GM23338 (cell line): ENCODE data around the gene NGEF. TPM values are rescaled to one million over a fixed set of nuclear protein-coding genes. Genes with fewer than 3 reads are reported as not detected.

Source experiments
- ATAC-seq: fragments of 200-7000 bp; cut with Tn5 transposase; 3 replicates; pipeline ENCODE4 v1.9.1; 2020
- DNase-seq: peaks from one replicate; pipeline ENCODE4 v3.0.0-alpha.2; 2015; ENCODE audit warnings: low spot score
- H2AFZ ChIP-seq: fragments of 200-600 bp; sonication (generic); 2 replicates; pipeline ENCODE4 v1.8.0; 2016; ENCODE audit warnings: antibody characterized with exemption, mild to moderate bottlenecking, moderate library complexity
- H3F3A ChIP-seq: fragments of 200-600 bp; sonication (generic); replicated peaks from 2 replicates; pipeline ENCODE4 v1.8.0; 2017; ENCODE audit warnings: antibody characterized with exemption, mixed run types, low read depth
- H3K27ac ChIP-seq: fragments of 200-600 bp; sonication (generic); 2 replicates; pipeline ENCODE4 v1.6.1; 2016; ENCODE audit warnings: low read depth
- H3K27me3 ChIP-seq: fragments of 200-600 bp; sonication (generic); 2 replicates; pipeline ENCODE4 v1.8.0; 2016; ENCODE audit warnings: mild to moderate bottlenecking, mixed run types, moderate library complexity; ENCODE audit not compliant: insufficient read depth
- H3K36me3 ChIP-seq: fragments of 200-600 bp; sonication (generic); 2 replicates; pipeline ENCODE4 v1.8.0; 2016; ENCODE audit warnings: mild to moderate bottlenecking; ENCODE audit not compliant: insufficient read depth
- H3K4me1 ChIP-seq: fragments of 200-600 bp; sonication (generic); 2 replicates; pipeline ENCODE4 v1.8.0; 2016; ENCODE audit warnings: mild to moderate bottlenecking, moderate library complexity; ENCODE audit not compliant: insufficient read depth
- H3K4me2 ChIP-seq: fragments of 200-600 bp; sonication (generic); 2 replicates; pipeline ENCODE4 v1.7.1; 2017; ENCODE audit warnings: mixed run types
- H3K4me3 ChIP-seq: fragments of 200-600 bp; sonication (generic); 2 replicates; pipeline ENCODE4 v1.6.1; 2016; ENCODE audit warnings: mixed run types
- H3K79me2 ChIP-seq: fragments of 200-600 bp; sonication (generic); replicated peaks from 2 replicates; pipeline ENCODE4 v1.8.0; 2017; ENCODE audit warnings: mild to moderate bottlenecking; ENCODE audit not compliant: insufficient read depth
- H3K9me2 ChIP-seq: fragments of 200-600 bp; sonication (generic); 2 replicates; pipeline ENCODE4 v1.8.0; 2017; ENCODE audit not compliant: insufficient read depth
- H4K20me1 ChIP-seq: fragments of 200-600 bp; sonication (generic); replicated peaks from 2 replicates; pipeline ENCODE4 v1.8.0; 2017; ENCODE audit warnings: mild to moderate bottlenecking; ENCODE audit not compliant: insufficient read depth
- H3K27ac Mint-ChIP-seq: 2 replicates; pipeline ENCODE4 v1.8.0; 2020; ENCODE audit warnings: inconsistent platforms, mild to moderate bottlenecking, moderate library complexity, mixed read lengths
- H3K27me3 Mint-ChIP-seq: 3 replicates; pipeline ENCODE4 v1.8.0; 2022; ENCODE audit warnings: low read depth, mild to moderate bottlenecking, moderate library complexity, mixed read lengths, inconsistent platforms; ENCODE audit not compliant: insufficient read depth, poor library complexity
- H3K36me3 Mint-ChIP-seq: 3 replicates; pipeline ENCODE4 v1.8.0; 2021; ENCODE audit warnings: low read depth, mild to moderate bottlenecking, inconsistent platforms, moderate library complexity, mixed read lengths
- H3K4me1 Mint-ChIP-seq: 3 replicates; pipeline ENCODE4 v1.8.0; 2020; ENCODE audit warnings: mild to moderate bottlenecking, inconsistent platforms, mixed read lengths
- H3K4me3 Mint-ChIP-seq: 3 replicates; pipeline ENCODE4 v1.8.0; 2021; ENCODE audit warnings: moderate library complexity, mild to moderate bottlenecking, inconsistent platforms, mixed read lengths
- H3K9me3 Mint-ChIP-seq: 3 replicates; pipeline ENCODE4 v1.8.0; 2020; ENCODE audit warnings: moderate library complexity, mild to moderate bottlenecking, inconsistent platforms, mixed read lengths
- EZH2phosphoT487 ChIP-seq: fragments of 200-600 bp; sonication (generic); IDR thresholded peaks from one replicate; pipeline ENCODE4 v1.8.1; 2018; ENCODE audit warnings: antibody characterized with exemption; ENCODE audit not compliant: unreplicated experiment
- JUNB ChIP-seq: IDR thresholded peaks from one replicate; pipeline ENCODE4 v1.6.1; 2016; ENCODE audit warnings: antibody characterized with exemption; ENCODE audit not compliant: unreplicated experiment
- ZNF114 ChIP-seq: fragments of 250-450 bp; sonication (Bioruptor Pico); IDR thresholded peaks from 2 replicates; pipeline ENCODE4 v1.5.0; 2020; ENCODE audit warnings: mild to moderate bottlenecking, moderate library complexity
- polyA plus RNA-seq: library from polyadenylated mRNA; unstranded; fragments of >200 nt; fragmentation: Nextera tagmentation; extraction: Ambion mirVana; gene quantifications from 2 replicates; pipeline ENCODE4 v1.2.1, GENCODE V29; 2016
- total RNA-seq: library from RNA; depleted of rRNA; stranded (reverse); fragments of >200 nt; shearing (Covaris generic); gene quantifications from 2 replicates; pipeline ENCODE4 v1.2.3, GENCODE V29; 2014
- TF ChIP-seq, protein P1 (sequence below), 2 experiments: fragments of 200-600 bp in 1 of 2; sonication (generic) in 1 of 2; conservative IDR thresholded peaks; 2 replicates each; pipeline versions ENCODE4 v1.5.1 to v1.6.1; 2016 to 2017; ENCODE audit warnings: antibody characterized with exemption in 2 of 2, low read depth in 2 of 2, mild to moderate bottlenecking in 2 of 2, moderate library complexity in 1 of 2
- TF ChIP-seq, protein P2 (sequence below): IDR thresholded peaks from one replicate; pipeline ENCODE4 v1.6.1; 2018; ENCODE audit warnings: antibody characterized with exemption; ENCODE audit not compliant: unreplicated experiment
- TF ChIP-seq, protein P3 (sequence below): fragments of 250-450 bp; sonication (Bioruptor Pico); IDR thresholded peaks from 2 replicates; pipeline ENCODE4 v1.5.0; 2020; ENCODE audit warnings: mild to moderate bottlenecking, moderate library complexity

NGEF gene
- total and polyA plus RNA-seq, 2 experiments from 2014 or later = 1.8 to 5.4 TPM

DNA sequence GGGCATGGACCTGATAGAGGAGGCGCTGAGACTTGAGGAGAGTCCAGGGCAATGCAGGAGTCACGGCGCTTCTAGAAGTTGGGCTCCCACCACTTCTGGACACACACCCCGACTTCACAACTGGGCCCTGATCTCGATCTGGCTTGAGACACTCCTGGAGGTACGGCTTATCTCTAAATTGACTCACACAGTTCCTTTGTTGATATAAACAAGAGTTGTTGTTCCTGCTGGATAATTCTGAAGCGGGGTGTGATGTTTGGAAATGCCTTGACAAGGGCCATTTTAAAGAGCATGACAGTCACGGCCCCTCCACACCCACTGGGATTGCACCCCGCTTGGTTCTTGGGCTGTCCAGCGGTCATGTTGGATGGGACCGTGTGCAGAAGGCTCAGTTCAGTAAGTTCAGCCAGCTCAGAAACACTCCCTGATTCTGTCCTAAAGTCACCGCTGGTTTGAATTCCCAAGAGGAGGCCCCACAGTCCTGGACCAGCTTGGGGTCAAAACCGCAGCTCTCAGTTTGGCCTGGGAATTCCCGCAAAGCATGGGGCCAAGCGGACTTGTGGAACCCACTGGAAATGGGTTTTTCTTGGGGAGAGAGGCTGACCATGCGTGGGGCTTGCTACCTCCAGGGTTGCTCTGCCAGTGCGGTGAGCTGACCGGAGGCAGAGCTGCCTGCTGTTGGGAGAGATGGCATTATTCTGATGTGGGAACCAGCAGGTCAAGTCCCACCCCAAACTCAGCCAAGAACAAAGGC lies 10.1 kb upstream of the NGEF start:
- DNase-seq (no peak), ATAC-seq (no peak)
- Histone ChIP-seq H2AFZ (no peak overlapping the region), H3K9me2 (no peaks in the 10 kb centered on the region), H3F3A (no peaks in the 10 kb centered on the region), H4K20me1 (no peaks in the 10 kb centered on the region), H3K4me2 (no peak overlapping the region), H3K27ac (no peak overlapping the region), H3K27me3 (no peaks in the 10 kb centered on the region), H3K79me2 (no peaks in the 10 kb centered on the region), H3K4me1 (no peaks in the 10 kb centered on the region), H3K36me3 (no peaks in the 10 kb centered on the region), H3K4me3 (no peak overlapping the region)
- TF ChIP-seq ZNF114 (CRISPR knock-in tag) (no peak), EZH2phosphoT487 (no peak), JUNB (no peak)
- TF ChIP-seq, protein P1, sequence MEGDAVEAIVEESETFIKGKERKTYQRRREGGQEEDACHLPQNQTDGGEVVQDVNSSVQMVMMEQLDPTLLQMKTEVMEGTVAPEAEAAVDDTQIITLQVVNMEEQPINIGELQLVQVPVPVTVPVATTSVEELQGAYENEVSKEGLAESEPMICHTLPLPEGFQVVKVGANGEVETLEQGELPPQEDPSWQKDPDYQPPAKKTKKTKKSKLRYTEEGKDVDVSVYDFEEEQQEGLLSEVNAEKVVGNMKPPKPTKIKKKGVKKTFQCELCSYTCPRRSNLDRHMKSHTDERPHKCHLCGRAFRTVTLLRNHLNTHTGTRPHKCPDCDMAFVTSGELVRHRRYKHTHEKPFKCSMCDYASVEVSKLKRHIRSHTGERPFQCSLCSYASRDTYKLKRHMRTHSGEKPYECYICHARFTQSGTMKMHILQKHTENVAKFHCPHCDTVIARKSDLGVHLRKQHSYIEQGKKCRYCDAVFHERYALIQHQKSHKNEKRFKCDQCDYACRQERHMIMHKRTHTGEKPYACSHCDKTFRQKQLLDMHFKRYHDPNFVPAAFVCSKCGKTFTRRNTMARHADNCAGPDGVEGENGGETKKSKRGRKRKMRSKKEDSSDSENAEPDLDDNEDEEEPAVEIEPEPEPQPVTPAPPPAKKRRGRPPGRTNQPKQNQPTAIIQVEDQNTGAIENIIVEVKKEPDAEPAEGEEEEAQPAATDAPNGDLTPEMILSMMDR (conservative IDR thresholded peaks at IDR 0.05; ENCODE audit: low read depth in 2 of 2) = no peak
- TF ChIP-seq, protein P2, sequence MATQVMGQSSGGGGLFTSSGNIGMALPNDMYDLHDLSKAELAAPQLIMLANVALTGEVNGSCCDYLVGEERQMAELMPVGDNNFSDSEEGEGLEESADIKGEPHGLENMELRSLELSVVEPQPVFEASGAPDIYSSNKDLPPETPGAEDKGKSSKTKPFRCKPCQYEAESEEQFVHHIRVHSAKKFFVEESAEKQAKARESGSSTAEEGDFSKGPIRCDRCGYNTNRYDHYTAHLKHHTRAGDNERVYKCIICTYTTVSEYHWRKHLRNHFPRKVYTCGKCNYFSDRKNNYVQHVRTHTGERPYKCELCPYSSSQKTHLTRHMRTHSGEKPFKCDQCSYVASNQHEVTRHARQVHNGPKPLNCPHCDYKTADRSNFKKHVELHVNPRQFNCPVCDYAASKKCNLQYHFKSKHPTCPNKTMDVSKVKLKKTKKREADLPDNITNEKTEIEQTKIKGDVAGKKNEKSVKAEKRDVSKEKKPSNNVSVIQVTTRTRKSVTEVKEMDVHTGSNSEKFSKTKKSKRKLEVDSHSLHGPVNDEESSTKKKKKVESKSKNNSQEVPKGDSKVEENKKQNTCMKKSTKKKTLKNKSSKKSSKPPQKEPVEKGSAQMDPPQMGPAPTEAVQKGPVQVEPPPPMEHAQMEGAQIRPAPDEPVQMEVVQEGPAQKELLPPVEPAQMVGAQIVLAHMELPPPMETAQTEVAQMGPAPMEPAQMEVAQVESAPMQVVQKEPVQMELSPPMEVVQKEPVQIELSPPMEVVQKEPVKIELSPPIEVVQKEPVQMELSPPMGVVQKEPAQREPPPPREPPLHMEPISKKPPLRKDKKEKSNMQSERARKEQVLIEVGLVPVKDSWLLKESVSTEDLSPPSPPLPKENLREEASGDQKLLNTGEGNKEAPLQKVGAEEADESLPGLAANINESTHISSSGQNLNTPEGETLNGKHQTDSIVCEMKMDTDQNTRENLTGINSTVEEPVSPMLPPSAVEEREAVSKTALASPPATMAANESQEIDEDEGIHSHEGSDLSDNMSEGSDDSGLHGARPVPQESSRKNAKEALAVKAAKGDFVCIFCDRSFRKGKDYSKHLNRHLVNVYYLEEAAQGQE = no peak
- TF ChIP-seq, protein P3, sequence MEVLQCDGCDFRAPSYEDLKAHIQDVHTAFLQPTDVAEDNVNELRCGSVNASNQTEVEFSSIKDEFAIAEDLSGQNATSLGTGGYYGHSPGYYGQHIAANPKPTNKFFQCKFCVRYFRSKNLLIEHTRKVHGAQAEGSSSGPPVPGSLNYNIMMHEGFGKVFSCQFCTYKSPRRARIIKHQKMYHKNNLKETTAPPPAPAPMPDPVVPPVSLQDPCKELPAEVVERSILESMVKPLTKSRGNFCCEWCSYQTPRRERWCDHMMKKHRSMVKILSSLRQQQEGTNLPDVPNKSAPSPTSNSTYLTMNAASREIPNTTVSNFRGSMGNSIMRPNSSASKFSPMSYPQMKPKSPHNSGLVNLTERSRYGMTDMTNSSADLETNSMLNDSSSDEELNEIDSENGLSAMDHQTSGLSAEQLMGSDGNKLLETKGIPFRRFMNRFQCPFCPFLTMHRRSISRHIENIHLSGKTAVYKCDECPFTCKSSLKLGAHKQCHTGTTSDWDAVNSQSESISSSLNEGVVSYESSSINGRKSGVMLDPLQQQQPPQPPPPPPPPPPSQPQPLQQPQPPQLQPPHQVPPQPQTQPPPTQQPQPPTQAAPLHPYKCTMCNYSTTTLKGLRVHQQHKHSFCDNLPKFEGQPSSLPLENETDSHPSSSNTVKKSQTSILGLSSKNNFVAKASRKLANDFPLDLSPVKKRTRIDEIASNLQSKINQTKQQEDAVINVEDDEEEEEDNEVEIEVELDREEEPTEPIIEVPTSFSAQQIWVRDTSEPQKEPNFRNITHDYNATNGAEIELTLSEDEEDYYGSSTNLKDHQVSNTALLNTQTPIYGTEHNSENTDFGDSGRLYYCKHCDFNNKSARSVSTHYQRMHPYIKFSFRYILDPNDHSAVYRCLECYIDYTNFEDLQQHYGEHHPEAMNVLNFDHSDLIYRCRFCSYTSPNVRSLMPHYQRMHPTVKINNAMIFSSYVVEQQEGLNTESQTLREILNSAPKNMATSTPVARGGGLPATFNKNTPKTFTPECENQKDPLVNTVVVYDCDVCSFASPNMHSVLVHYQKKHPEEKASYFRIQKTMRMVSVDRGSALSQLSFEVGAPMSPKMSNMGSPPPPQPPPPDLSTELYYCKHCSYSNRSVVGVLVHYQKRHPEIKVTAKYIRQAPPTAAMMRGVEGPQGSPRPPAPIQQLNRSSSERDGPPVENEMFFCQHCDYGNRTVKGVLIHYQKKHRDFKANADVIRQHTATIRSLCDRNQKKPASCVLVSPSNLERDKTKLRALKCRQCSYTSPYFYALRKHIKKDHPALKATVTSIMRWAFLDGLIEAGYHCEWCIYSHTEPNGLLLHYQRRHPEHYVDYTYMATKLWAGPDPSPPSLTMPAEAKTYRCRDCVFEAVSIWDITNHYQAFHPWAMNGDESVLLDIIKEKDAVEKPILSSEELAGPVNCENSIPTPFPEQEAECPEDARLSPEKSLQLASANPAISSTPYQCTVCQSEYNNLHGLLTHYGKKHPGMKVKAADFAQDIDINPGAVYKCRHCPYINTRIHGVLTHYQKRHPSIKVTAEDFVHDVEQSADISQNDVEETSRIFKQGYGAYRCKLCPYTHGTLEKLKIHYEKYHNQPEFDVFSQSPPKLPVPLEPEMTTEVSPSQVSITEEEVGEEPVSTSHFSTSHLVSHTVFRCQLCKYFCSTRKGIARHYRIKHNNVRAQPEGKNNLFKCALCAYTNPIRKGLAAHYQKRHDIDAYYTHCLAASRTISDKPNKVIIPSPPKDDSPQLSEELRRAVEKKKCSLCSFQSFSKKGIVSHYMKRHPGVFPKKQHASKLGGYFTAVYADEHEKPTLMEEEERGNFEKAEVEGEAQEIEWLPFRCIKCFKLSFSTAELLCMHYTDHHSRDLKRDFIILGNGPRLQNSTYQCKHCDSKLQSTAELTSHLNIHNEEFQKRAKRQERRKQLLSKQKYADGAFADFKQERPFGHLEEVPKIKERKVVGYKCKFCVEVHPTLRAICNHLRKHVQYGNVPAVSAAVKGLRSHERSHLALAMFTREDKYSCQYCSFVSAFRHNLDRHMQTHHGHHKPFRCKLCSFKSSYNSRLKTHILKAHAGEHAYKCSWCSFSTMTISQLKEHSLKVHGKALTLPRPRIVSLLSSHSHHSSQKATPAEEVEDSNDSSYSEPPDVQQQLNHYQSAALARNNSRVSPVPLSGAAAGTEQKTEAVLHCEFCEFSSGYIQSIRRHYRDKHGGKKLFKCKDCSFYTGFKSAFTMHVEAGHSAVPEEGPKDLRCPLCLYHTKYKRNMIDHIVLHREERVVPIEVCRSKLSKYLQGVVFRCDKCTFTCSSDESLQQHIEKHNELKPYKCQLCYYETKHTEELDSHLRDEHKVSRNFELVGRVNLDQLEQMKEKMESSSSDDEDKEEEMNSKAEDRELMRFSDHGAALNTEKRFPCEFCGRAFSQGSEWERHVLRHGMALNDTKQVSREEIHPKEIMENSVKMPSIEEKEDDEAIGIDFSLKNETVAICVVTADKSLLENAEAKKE (CRISPR knock-in tag) = no peak
- peaks cover 5% of the 10 kb centered on the region for H3K27me3 Mint-ChIP-seq
- H3K9me3 Mint-ChIP-seq = no peaks in the 10 kb centered on the region; the same call in 2 of the 3 replicates
- no peak overlapping the region for H3K4me3 Mint-ChIP-seq
- H3K36me3 Mint-ChIP-seq = no peaks in the 10 kb centered on the region
- H3K27ac Mint-ChIP-seq = no peak overlapping the region
- peaks cover 4% of the 10 kb centered on the region for H3K4me1 Mint-ChIP-seq
